ENCODE measurements around the gene SLC50A1.

DNA sequence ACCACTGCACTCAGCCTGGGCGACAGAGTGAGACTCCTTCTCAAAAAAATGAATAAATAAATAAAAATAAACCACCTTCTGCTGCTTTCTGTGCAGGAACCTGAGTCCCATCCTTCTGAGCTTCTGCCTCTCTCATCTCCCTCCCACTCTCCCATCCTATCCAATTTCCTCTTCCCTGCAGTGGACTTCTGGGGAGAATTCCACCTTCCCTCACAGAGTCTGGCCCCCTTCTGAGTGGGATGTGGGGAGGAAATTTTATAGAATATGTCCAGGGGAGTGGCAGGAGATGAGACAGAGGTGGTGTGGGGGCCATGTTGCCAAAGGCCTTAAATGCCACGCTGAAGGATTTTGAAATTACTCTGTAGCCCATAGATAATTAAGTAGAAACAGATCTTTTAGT lies 13.3 kb upstream of the SLC50A1 start:
- TF ChIP-seq, protein P1, sequence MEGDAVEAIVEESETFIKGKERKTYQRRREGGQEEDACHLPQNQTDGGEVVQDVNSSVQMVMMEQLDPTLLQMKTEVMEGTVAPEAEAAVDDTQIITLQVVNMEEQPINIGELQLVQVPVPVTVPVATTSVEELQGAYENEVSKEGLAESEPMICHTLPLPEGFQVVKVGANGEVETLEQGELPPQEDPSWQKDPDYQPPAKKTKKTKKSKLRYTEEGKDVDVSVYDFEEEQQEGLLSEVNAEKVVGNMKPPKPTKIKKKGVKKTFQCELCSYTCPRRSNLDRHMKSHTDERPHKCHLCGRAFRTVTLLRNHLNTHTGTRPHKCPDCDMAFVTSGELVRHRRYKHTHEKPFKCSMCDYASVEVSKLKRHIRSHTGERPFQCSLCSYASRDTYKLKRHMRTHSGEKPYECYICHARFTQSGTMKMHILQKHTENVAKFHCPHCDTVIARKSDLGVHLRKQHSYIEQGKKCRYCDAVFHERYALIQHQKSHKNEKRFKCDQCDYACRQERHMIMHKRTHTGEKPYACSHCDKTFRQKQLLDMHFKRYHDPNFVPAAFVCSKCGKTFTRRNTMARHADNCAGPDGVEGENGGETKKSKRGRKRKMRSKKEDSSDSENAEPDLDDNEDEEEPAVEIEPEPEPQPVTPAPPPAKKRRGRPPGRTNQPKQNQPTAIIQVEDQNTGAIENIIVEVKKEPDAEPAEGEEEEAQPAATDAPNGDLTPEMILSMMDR (IDR thresholded peaks at IDR 0.05; ENCODE audit: insufficient read depth, low read length): no peak
- TF ChIP-seq POLR2AphosphoS5 (IDR thresholded peaks at IDR 0.05; ENCODE audit: low read depth): no peak
- TF ChIP-seq, protein P2, sequence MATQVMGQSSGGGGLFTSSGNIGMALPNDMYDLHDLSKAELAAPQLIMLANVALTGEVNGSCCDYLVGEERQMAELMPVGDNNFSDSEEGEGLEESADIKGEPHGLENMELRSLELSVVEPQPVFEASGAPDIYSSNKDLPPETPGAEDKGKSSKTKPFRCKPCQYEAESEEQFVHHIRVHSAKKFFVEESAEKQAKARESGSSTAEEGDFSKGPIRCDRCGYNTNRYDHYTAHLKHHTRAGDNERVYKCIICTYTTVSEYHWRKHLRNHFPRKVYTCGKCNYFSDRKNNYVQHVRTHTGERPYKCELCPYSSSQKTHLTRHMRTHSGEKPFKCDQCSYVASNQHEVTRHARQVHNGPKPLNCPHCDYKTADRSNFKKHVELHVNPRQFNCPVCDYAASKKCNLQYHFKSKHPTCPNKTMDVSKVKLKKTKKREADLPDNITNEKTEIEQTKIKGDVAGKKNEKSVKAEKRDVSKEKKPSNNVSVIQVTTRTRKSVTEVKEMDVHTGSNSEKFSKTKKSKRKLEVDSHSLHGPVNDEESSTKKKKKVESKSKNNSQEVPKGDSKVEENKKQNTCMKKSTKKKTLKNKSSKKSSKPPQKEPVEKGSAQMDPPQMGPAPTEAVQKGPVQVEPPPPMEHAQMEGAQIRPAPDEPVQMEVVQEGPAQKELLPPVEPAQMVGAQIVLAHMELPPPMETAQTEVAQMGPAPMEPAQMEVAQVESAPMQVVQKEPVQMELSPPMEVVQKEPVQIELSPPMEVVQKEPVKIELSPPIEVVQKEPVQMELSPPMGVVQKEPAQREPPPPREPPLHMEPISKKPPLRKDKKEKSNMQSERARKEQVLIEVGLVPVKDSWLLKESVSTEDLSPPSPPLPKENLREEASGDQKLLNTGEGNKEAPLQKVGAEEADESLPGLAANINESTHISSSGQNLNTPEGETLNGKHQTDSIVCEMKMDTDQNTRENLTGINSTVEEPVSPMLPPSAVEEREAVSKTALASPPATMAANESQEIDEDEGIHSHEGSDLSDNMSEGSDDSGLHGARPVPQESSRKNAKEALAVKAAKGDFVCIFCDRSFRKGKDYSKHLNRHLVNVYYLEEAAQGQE (IDR thresholded peaks at IDR 0.05; ENCODE audit: insufficient replicate concordance, low read depth): no peak
- no peak for TF ChIP-seq SPI1 (IDR thresholded peaks at IDR 0.05; ENCODE audit: borderline replicate concordance, low read depth)
- TF ChIP-seq GABPA (IDR thresholded peaks at IDR 0.05; ENCODE audit: low read depth): no peak

Measured in HL-60 (cell line).